ENCODE results near the gene ROBO3.

Gene ROBO3

DNA sequence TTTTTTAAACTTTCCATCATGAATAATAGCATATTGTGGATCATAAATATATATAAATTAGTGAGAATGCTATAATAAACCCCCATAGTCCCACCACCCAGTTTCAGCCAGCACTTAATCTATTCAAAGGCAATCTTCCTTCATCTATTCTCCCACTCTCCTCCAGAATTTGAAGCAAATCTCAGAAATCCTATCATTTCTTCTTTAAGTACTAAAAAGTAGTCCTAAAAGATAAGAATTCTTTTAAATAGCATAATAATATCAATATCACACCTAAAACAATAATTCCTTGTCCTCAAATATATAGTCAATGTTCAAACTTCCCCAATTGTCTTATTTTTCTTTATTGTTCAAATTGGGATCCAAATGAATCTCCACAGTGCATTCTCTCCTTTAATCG lies 24.6 kb upstream of the ROBO3 start:
- ATAC-seq (ENCODE audit: insufficient read depth, low read depth) (no peak), DNase-seq (no peak)
- TF ChIP-seq, protein P1, sequence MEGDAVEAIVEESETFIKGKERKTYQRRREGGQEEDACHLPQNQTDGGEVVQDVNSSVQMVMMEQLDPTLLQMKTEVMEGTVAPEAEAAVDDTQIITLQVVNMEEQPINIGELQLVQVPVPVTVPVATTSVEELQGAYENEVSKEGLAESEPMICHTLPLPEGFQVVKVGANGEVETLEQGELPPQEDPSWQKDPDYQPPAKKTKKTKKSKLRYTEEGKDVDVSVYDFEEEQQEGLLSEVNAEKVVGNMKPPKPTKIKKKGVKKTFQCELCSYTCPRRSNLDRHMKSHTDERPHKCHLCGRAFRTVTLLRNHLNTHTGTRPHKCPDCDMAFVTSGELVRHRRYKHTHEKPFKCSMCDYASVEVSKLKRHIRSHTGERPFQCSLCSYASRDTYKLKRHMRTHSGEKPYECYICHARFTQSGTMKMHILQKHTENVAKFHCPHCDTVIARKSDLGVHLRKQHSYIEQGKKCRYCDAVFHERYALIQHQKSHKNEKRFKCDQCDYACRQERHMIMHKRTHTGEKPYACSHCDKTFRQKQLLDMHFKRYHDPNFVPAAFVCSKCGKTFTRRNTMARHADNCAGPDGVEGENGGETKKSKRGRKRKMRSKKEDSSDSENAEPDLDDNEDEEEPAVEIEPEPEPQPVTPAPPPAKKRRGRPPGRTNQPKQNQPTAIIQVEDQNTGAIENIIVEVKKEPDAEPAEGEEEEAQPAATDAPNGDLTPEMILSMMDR (IDR thresholded peaks at IDR 0.05; ENCODE audit: borderline replicate concordance, extremely low read depth, low read length, poor library complexity, severe bottlenecking): no peak
- TF ChIP-seq EZH2 (IDR thresholded peaks at IDR 0.05; ENCODE audit: borderline replicate concordance, low read depth, low read length, severe bottlenecking): no peak
- Histone ChIP-seq H3K27me3 (ENCODE audit: insufficient read depth, low read length, poor library complexity) (peaks cover 24% of the 10 kb centered on the region), H3K4me3 (ENCODE audit: low read depth in 1 of 2, low read length in 2 of 2) (no peak overlapping the region), H3K36me3 (ENCODE audit: insufficient read depth, low read length) (no peaks in the 10 kb centered on the region), H3K79me2 (ENCODE audit: insufficient read depth, low read length) (no peaks in the 10 kb centered on the region), H3K27ac (ENCODE audit: low read length) (no peak overlapping the region), H3K9ac (ENCODE audit: low read depth, low read length) (no peak overlapping the region), H2AFZ (ENCODE audit: low read depth, low read length) (no peak overlapping the region), H4K20me1 (ENCODE audit: insufficient read depth, low read length) (no peaks in the 10 kb centered on the region), H3K4me2 (ENCODE audit: insufficient read depth, low read length) (no peak overlapping the region), H3K9me3 (ENCODE audit: insufficient read depth, low read length, severe bottlenecking) (no peaks in the 10 kb centered on the region), H3K4me1 (ENCODE audit: insufficient read depth, low read length) (no peaks in the 10 kb centered on the region)

DNA sequence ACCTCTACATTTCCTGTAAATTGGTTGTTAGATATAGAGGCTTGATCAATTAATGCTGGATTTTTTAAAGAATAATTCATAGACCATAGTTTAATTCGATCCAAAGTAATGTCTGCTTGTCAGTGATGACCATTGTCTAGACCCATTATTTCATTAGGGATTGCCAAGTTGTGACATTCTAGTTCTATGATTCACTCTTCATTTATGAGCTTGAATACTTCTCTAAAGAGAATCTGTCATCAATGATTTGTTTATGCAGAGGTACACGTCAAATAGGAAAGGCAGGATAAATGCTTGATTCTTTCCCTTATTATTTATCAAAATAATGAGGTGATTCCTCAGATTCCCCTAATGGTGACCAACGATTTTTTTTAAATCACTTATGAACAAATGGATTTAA lies 24.0 kb upstream of the ROBO3 start:
- no peak overlapping the region for H3K9ac ChIP-seq (ENCODE audit: low read depth, low read length)
- no peak overlapping the region for H3K4me3 ChIP-seq (ENCODE audit: low read depth in 1 of 2, low read length in 2 of 2)
- no peak overlapping the region for H2AFZ ChIP-seq (ENCODE audit: low read depth, low read length)
- TF ChIP-seq EZH2 (IDR thresholded peaks at IDR 0.05; ENCODE audit: borderline replicate concordance, low read depth, low read length, severe bottlenecking): no peak
- TF ChIP-seq, protein P1 (IDR thresholded peaks at IDR 0.05; ENCODE audit: borderline replicate concordance, extremely low read depth, low read length, poor library complexity, severe bottlenecking): no peak
- DNase-seq (no peak), ATAC-seq (ENCODE audit: insufficient read depth, low read depth) (no peak)
- no peaks in the 10 kb centered on the region for H4K20me1 ChIP-seq (ENCODE audit: insufficient read depth, low read length)
- H3K79me2 ChIP-seq (ENCODE audit: insufficient read depth, low read length): no peaks in the 10 kb centered on the region
- H3K4me2 ChIP-seq (ENCODE audit: insufficient read depth, low read length): no peak overlapping the region
- peaks cover 28% of the 10 kb centered on the region for H3K27me3 ChIP-seq (ENCODE audit: insufficient read depth, low read length, poor library complexity)
- H3K36me3 ChIP-seq (ENCODE audit: insufficient read depth, low read length): no peaks in the 10 kb centered on the region
- H3K27ac ChIP-seq (ENCODE audit: low read length): no peak overlapping the region
- H3K4me1 ChIP-seq (ENCODE audit: insufficient read depth, low read length): no peaks in the 10 kb centered on the region
- H3K9me3 ChIP-seq (ENCODE audit: insufficient read depth, low read length, severe bottlenecking): no peaks in the 10 kb centered on the region

DNA sequence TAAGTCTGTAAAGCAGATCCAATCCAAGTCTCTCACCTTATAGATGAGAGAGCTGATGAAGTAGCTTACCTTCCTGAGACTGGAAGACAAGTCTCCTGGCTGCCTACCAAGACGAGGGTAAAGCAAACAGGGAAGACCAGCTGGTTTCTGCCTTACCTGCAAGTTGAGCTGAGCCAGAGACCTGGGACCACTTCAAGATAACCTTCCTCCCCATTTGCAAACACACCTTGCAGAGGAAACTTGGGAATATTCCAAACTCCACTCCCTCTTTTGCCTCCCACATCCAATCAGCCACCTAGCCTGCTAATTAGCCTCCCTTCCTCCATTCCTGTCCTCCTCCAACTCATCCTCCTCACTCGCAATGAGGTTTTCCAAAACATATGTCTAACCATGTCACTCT lies 23.4 kb upstream of the ROBO3 start:
- ATAC-seq (ENCODE audit: insufficient read depth, low read depth) (no peak), DNase-seq (no peak)
- no peaks in the 10 kb centered on the region for H3K9me3 ChIP-seq (ENCODE audit: insufficient read depth, low read length, severe bottlenecking)
- H3K4me2 ChIP-seq (ENCODE audit: insufficient read depth, low read length): no peak overlapping the region
- no peak overlapping the region for H3K4me3 ChIP-seq (ENCODE audit: low read depth in 1 of 2, low read length in 2 of 2)
- H4K20me1 ChIP-seq (ENCODE audit: insufficient read depth, low read length): no peaks in the 10 kb centered on the region
- peaks cover 28% of the 10 kb centered on the region for H3K27me3 ChIP-seq (ENCODE audit: insufficient read depth, low read length, poor library complexity)
- no peaks in the 10 kb centered on the region for H3K4me1 ChIP-seq (ENCODE audit: insufficient read depth, low read length)
- no peak overlapping the region for H2AFZ ChIP-seq (ENCODE audit: low read depth, low read length)
- no peak overlapping the region for H3K27ac ChIP-seq (ENCODE audit: low read length)
- no peaks in the 10 kb centered on the region for H3K36me3 ChIP-seq (ENCODE audit: insufficient read depth, low read length)
- no peaks in the 10 kb centered on the region for H3K79me2 ChIP-seq (ENCODE audit: insufficient read depth, low read length)
- TF ChIP-seq, protein P1 (IDR thresholded peaks at IDR 0.05; ENCODE audit: borderline replicate concordance, extremely low read depth, low read length, poor library complexity, severe bottlenecking): no peak
- no peak for TF ChIP-seq EZH2 (IDR thresholded peaks at IDR 0.05; ENCODE audit: borderline replicate concordance, low read depth, low read length, severe bottlenecking)
- H3K9ac ChIP-seq (ENCODE audit: low read depth, low read length): no peak overlapping the region

DNA sequence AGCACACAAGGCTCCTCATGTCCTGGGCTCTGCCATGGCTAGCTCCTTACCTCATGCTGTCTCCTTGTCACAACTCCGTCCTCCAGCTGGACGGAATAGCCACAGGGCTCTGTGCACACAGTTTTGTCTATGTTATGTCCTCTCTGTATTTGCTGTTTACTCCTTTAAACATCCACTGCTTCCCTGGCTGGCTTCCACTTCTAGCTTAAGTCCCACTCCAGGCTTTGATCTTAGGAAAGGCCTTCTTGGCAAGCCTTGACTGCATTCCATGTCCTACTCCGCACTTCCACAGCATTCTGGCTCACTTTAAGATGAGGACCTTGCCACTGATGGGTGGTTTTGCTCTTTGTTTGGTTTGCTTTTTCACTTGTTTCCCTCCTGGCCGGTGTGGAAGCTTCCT lies 22.9 kb upstream of the ROBO3 start:
- no peaks in the 10 kb centered on the region for H3K4me1 ChIP-seq (ENCODE audit: insufficient read depth, low read length)
- no peaks in the 10 kb centered on the region for H3K36me3 ChIP-seq (ENCODE audit: insufficient read depth, low read length)
- TF ChIP-seq, protein P1 (IDR thresholded peaks at IDR 0.05; ENCODE audit: borderline replicate concordance, extremely low read depth, low read length, poor library complexity, severe bottlenecking): no peak
- no peak for TF ChIP-seq EZH2 (IDR thresholded peaks at IDR 0.05; ENCODE audit: borderline replicate concordance, low read depth, low read length, severe bottlenecking)
- H4K20me1 ChIP-seq (ENCODE audit: insufficient read depth, low read length): no peaks in the 10 kb centered on the region
- no peaks in the 10 kb centered on the region for H3K9me3 ChIP-seq (ENCODE audit: insufficient read depth, low read length, severe bottlenecking)
- no peak overlapping the region for H3K4me2 ChIP-seq (ENCODE audit: insufficient read depth, low read length)
- no peak overlapping the region for H2AFZ ChIP-seq (ENCODE audit: low read depth, low read length)
- H3K4me3 ChIP-seq (ENCODE audit: low read depth in 1 of 2, low read length in 2 of 2): no peak overlapping the region
- H3K79me2 ChIP-seq (ENCODE audit: insufficient read depth, low read length): no peaks in the 10 kb centered on the region
- ATAC-seq (ENCODE audit: insufficient read depth, low read depth): no peak
- DNase-seq: no peak
- peaks cover 31% of the 10 kb centered on the region for H3K27me3 ChIP-seq (ENCODE audit: insufficient read depth, low read length, poor library complexity)
- H3K9ac ChIP-seq (ENCODE audit: low read depth, low read length): no peak overlapping the region
- H3K27ac ChIP-seq (ENCODE audit: low read length): no peak overlapping the region

Measured in DND-41 (cell line).